Measurements from ENCODE around the gene MAX. TPM values are rescaled to one million over a fixed set of nuclear protein-coding genes. Genes with fewer than 3 reads are reported as not detected.

The MAX gene
- total and polyA plus RNA-seq, 9 of the 15 experiments (the other 6 are each of a cell fraction or from before 2014, with no cell fraction given), result 15.4 to 96.5 (median 51.6) TPM

DNA sequence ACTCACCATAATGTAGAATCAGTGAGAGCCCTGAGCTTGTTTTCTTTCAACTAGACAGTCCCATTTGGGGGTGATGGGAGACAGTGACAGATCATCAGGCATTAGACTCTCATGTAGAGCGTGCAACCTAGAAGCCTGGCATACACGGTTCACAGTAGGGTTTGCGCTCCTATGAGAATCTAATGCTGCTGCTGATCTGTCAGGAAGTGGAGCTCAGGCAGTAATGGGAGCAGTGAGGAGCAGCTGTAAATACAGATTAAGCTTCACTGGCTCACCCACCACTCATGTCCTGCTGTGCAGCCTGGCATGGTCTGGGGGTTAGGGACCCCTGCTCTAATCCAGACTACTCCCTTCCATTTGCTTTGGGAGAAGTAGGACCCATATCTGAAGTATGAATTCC lies 60.0 kb downstream of the MAX start (continued):
- no peak for TF ChIP-seq NCOA4 (IDR thresholded peaks at IDR 0.05; ENCODE audit: partially characterized antibody)
- TF ChIP-seq, protein P1, sequence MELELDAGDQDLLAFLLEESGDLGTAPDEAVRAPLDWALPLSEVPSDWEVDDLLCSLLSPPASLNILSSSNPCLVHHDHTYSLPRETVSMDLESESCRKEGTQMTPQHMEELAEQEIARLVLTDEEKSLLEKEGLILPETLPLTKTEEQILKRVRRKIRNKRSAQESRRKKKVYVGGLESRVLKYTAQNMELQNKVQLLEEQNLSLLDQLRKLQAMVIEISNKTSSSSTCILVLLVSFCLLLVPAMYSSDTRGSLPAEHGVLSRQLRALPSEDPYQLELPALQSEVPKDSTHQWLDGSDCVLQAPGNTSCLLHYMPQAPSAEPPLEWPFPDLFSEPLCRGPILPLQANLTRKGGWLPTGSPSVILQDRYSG (tag; conservative IDR thresholded peaks at IDR 0.05; ENCODE audit: low read depth), result 0 out of 2 replicates have a peak, but pooled peaks have one; percentile 5

DNA sequence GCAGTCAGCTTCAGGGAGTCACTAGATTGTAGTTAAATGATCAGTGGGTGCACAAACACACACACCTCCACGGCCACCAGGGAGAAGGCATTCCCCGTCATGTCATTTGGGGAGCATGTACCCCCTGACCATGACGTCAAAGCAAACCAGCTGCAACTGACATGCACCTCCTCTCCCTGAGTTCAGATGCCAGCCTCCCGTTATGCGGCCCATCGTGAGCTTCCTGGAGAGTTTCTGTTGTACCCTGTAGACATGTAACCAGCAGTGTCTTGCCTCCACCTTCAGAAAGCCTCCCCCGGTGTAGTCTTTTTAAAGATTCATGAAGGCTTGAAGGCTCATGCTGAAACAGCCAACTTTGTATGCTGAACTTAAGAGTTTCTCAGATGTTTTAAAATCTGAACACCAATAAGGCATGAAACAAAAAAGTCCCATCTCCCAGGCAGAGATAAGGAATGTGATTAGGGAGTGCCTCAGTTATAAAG lies 60.8 kb downstream of the MAX start:
- intact Hi-C loops (cut with micrococcal nuclease) (loop anchor here (5.0 kb wide), 1 partner anchor 61 kb away; the partner anchor contains the start of gene MAX), in situ Hi-C loops (cut with MboI) (no loop called here)
- no TSS peak for BruUV-seq (replicated peaks)
- Histone ChIP-seq H3K9me3 (replicated peaks; ENCODE audit: control insufficient read depth, insufficient read depth, low read depth, low read length) (no peaks in the 10 kb centered on the region), H3K4me2 (ENCODE audit: insufficient read depth, low read length) (no peak overlapping the region), H3K27ac (ENCODE audit: extremely low read depth, low read depth, low read length) (no peak overlapping the region; the same call in 2 of the 3 replicates), H4K20me1 (replicated peaks; ENCODE audit: control insufficient read depth, insufficient read depth, low read length) (no peaks in the 10 kb centered on the region), H3K4me3 (no peak overlapping the region), H3K36me3 (ENCODE audit: control insufficient read depth, insufficient read depth, low read length) (peaks cover 24% of the 10 kb centered on the region; the same call in 2 of the 3 replicates), H3K9ac (ENCODE audit: insufficient read depth in 1 of 2, low read depth in 2 of 2, low read length in 2 of 2) (no peak overlapping the region), H3K27me3 (ENCODE audit: control insufficient read depth in 2 of 2, insufficient read depth in 2 of 2, low read length in 2 of 2) (no peaks in the 10 kb centered on the region), H2AFZ (ENCODE audit: low read depth, low read length) (no peak overlapping the region), H3K9me1 (ENCODE audit: control insufficient read depth, insufficient read depth, low read length) (no peaks in the 10 kb centered on the region), H3K4me1 (replicated peaks in 1 of 2; ENCODE audit: control insufficient read depth in 2 of 2, insufficient read depth in 2 of 2, low read length in 2 of 2) (peaks cover 19 to 44% of the 10 kb centered on the region in 2 experiments), H3K79me2 (ENCODE audit: control insufficient read depth, insufficient read depth, low read length) (no peaks in the 10 kb centered on the region)
- ChIA-PET POLR2A (interaction anchor here (0.6 to 1.9 kb wide), 2 partner anchors 12 to 14 kb away, joined by 4 to 6 read pairs; no protein-coding TSS in a partner anchor), CTCF (ENCODE audit: low intra/inter-chr PET ratio) (interaction anchor here (0.6 kb wide), 1 partner anchor 505 kb away, joined by 3 read pairs; no protein-coding TSS in a partner anchor)
- DNase-seq (ENCODE audit: extremely low read depth in 1 of 4, low spot score in 3 of 4) (no peak), FAIRE-seq (no peak), ATAC-seq (no peak)
- WGBS (ENCODE audit: insufficient coverage, low coverage, missing lambda C conversion rate), result 95% methylated on average over 6 of the region's 7 CpGs
- TF ChIP-seq, protein P2, sequence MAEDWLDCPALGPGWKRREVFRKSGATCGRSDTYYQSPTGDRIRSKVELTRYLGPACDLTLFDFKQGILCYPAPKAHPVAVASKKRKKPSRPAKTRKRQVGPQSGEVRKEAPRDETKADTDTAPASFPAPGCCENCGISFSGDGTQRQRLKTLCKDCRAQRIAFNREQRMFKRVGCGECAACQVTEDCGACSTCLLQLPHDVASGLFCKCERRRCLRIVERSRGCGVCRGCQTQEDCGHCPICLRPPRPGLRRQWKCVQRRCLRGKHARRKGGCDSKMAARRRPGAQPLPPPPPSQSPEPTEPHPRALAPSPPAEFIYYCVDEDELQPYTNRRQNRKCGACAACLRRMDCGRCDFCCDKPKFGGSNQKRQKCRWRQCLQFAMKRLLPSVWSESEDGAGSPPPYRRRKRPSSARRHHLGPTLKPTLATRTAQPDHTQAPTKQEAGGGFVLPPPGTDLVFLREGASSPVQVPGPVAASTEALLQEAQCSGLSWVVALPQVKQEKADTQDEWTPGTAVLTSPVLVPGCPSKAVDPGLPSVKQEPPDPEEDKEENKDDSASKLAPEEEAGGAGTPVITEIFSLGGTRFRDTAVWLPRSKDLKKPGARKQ (CRISPR knock-in tag; IDR thresholded peaks at IDR 0.05), result no peak
- TF ChIP-seq, protein P3, sequence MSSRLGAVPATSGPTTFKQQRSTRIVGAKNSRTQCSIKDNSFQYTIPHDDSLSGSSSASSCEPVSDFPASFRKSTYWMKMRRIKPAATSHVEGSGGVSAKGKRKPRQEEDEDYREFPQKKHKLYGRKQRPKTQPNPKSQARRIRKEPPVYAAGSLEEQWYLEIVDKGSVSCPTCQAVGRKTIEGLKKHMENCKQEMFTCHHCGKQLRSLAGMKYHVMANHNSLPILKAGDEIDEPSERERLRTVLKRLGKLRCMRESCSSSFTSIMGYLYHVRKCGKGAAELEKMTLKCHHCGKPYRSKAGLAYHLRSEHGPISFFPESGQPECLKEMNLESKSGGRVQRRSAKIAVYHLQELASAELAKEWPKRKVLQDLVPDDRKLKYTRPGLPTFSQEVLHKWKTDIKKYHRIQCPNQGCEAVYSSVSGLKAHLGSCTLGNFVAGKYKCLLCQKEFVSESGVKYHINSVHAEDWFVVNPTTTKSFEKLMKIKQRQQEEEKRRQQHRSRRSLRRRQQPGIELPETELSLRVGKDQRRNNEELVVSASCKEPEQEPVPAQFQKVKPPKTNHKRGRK (tag; IDR thresholded peaks at IDR 0.05), result no peak
- TF ChIP-seq, protein P4, sequence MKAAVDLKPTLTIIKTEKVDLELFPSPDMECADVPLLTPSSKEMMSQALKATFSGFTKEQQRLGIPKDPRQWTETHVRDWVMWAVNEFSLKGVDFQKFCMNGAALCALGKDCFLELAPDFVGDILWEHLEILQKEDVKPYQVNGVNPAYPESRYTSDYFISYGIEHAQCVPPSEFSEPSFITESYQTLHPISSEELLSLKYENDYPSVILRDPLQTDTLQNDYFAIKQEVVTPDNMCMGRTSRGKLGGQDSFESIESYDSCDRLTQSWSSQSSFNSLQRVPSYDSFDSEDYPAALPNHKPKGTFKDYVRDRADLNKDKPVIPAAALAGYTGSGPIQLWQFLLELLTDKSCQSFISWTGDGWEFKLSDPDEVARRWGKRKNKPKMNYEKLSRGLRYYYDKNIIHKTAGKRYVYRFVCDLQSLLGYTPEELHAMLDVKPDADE (conservative IDR thresholded peaks at IDR 0.05; ENCODE audit: control insufficient read depth, low read depth, low read length), result no peak
- TF ChIP-seq ZNF785 (CRISPR knock-in tag; IDR thresholded peaks at IDR 0.05) (no peak), ZNF668 (CRISPR knock-in tag; IDR thresholded peaks at IDR 0.05) (no peak), ZZZ3 (IDR thresholded peaks at IDR 0.05) (no peak)
- TF ChIP-seq, protein P5, sequence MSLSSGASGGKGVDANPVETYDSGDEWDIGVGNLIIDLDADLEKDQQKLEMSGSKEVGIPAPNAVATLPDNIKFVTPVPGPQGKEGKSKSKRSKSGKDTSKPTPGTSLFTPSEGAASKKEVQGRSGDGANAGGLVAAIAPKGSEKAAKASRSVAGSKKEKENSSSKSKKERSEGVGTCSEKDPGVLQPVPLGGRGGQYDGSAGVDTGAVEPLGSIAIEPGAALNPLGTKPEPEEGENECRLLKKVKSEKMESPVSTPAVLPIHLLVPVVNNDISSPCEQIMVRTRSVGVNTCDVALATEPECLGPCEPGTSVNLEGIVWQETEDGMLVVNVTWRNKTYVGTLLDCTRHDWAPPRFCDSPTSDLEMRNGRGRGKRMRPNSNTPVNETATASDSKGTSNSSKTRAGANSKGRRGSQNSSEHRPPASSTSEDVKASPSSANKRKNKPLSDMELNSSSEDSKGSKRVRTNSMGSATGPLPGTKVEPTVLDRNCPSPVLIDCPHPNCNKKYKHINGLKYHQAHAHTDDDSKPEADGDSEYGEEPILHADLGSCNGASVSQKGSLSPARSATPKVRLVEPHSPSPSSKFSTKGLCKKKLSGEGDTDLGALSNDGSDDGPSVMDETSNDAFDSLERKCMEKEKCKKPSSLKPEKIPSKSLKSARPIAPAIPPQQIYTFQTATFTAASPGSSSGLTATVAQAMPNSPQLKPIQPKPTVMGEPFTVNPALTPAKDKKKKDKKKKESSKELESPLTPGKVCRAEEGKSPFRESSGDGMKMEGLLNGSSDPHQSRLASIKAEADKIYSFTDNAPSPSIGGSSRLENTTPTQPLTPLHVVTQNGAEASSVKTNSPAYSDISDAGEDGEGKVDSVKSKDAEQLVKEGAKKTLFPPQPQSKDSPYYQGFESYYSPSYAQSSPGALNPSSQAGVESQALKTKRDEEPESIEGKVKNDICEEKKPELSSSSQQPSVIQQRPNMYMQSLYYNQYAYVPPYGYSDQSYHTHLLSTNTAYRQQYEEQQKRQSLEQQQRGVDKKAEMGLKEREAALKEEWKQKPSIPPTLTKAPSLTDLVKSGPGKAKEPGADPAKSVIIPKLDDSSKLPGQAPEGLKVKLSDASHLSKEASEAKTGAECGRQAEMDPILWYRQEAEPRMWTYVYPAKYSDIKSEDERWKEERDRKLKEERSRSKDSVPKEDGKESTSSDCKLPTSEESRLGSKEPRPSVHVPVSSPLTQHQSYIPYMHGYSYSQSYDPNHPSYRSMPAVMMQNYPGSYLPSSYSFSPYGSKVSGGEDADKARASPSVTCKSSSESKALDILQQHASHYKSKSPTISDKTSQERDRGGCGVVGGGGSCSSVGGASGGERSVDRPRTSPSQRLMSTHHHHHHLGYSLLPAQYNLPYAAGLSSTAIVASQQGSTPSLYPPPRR (CRISPR knock-in tag; IDR thresholded peaks at IDR 0.05; ENCODE audit: borderline replicate concordance), result no peak

Measured in K562 (cell line).